Measurements from ENCODE around the gene SIM1. TPM values are rescaled to one million over a fixed set of nuclear protein-coding genes. Genes with fewer than 3 reads are reported as not detected.

The SIM1 gene
- total and polyA plus RNA-seq, 4 donors: not detected

DNA sequence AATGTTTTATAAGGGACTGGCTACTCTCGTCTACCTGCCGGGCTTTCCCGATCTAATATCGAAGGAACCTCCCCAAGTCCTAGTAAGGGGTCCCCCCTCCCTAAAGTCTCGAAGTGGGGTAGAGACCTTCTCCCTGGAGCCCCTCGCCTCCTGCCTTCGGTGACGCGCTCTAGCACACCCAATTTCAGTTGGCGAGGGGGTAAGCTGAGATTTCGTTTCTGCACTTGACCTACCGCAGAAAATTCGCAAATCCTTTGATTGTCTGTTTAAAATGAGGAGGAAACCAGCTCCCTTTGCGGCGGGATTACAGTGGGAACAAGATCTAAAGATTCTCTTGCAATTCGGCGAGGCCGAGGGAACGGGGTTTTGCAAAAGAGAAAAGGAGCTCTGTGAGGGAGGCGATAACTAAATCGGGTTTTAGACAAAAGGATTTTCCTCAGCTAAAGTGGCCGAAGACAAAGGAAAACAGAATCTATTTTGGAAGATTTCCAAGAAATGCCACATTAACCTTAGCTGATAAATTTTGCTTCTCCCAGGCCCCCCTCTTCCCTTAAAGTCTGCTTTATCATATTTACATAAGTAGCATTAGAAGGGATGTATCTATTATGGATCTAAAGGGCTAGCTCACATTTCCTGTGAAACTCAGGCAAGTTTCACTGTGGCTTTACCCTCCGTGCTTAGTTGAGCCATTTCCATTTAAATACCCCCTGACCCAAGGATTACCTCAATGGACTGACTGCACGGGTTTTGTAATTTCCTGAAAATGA is 8.4 kb downstream of the SIM1 start:
- ATAC-seq (ENCODE audit: insufficient read depth, low FRiP score) (no peak), DNase-seq (peak in 2 of 3 donors; percentile 37 to 49)
- 6 to 11% methylated on average over 24 of the region's 24 CpGs for WGBS, 2 donors
- Histone ChIP-seq H3K27me3 (ENCODE audit: control insufficient read depth in 3 of 3, insufficient read depth in 3 of 3, low read length in 2 of 3) (peaks cover 8 to 100% (median 98%) of the 10 kb centered on the region in 3 donors), H3K36me3 (ENCODE audit: control insufficient read depth in 4 of 4, insufficient read depth in 4 of 4, low read length in 4 of 4) (no peaks in the 10 kb centered on the region), H3K9ac (ENCODE audit: insufficient read depth in 1 of 2, low read length in 2 of 2) (no peak overlapping the region), H3K9me3 (ENCODE audit: control insufficient read depth in 4 of 4, insufficient read depth in 3 of 4, low read length in 3 of 4) (peaks cover 0 to 33% (median 0%) of the 10 kb centered on the region in 4 donors), H3K4me3 (no peak overlapping the region), H3K27ac (ENCODE audit: low read depth in 1 of 2, low read length in 1 of 2) (no peak overlapping the region), H3K4me1 (ENCODE audit: control insufficient read depth in 5 of 5, insufficient read depth in 5 of 5, low read length in 5 of 5) (peaks cover 0 to 5% (median 3%) of the 10 kb centered on the region in 5 donors)
- TF ChIP-seq, protein P1, sequence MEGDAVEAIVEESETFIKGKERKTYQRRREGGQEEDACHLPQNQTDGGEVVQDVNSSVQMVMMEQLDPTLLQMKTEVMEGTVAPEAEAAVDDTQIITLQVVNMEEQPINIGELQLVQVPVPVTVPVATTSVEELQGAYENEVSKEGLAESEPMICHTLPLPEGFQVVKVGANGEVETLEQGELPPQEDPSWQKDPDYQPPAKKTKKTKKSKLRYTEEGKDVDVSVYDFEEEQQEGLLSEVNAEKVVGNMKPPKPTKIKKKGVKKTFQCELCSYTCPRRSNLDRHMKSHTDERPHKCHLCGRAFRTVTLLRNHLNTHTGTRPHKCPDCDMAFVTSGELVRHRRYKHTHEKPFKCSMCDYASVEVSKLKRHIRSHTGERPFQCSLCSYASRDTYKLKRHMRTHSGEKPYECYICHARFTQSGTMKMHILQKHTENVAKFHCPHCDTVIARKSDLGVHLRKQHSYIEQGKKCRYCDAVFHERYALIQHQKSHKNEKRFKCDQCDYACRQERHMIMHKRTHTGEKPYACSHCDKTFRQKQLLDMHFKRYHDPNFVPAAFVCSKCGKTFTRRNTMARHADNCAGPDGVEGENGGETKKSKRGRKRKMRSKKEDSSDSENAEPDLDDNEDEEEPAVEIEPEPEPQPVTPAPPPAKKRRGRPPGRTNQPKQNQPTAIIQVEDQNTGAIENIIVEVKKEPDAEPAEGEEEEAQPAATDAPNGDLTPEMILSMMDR (IDR thresholded peaks at IDR 0.05; ENCODE audit: control extremely low read depth, extremely low read depth): no peak

- no peak for ATAC-seq (ENCODE audit: insufficient read depth, low FRiP score)
- DNase-seq: peak in 1 of 3 donors; percentile 25
- H3K27me3 ChIP-seq (ENCODE audit: control insufficient read depth in 3 of 3, insufficient read depth in 3 of 3, low read length in 2 of 3): peaks cover 8 to 98% (median 95%) of the 10 kb centered on the region in 3 donors
- H3K9me3 ChIP-seq (ENCODE audit: control insufficient read depth in 4 of 4, insufficient read depth in 3 of 4, low read length in 3 of 4): peaks cover 0 to 32% (median 0%) of the 10 kb centered on the region in 4 donors
- TF ChIP-seq, protein P1 (IDR thresholded peaks at IDR 0.05; ENCODE audit: control extremely low read depth, extremely low read depth): no peak
- H3K4me3 ChIP-seq: no peak overlapping the region
- no peak overlapping the region for H3K9ac ChIP-seq (ENCODE audit: insufficient read depth in 1 of 2, low read length in 2 of 2)
- H3K27ac ChIP-seq (ENCODE audit: low read depth in 1 of 2, low read length in 1 of 2): no peak overlapping the region
- no peaks in the 10 kb centered on the region for H3K36me3 ChIP-seq (ENCODE audit: control insufficient read depth in 4 of 4, insufficient read depth in 4 of 4, low read length in 4 of 4)
- peaks cover 0 to 4% (median 3%) of the 10 kb centered on the region in 5 donors for H3K4me1 ChIP-seq (ENCODE audit: control insufficient read depth in 5 of 5, insufficient read depth in 5 of 5, low read length in 5 of 5)
- WGBS, 2 donors: 10% methylated on average over 54 of the region's 54 CpGs
Measured at GRCh38 chr6:100455230-100456124, 9.2 kb downstream of the SIM1 start.

- TF ChIP-seq, protein P1 (IDR thresholded peaks at IDR 0.05; ENCODE audit: control extremely low read depth, extremely low read depth): no peak
- DNase-seq: peak in 1 of 3 donors; percentile 38
- no peak overlapping the region for H3K27ac ChIP-seq (ENCODE audit: low read depth in 1 of 2, low read length in 1 of 2)
- H3K36me3 ChIP-seq (ENCODE audit: control insufficient read depth in 4 of 4, insufficient read depth in 4 of 4, low read length in 4 of 4): no peaks in the 10 kb centered on the region
- 11 to 16% methylated on average over 14 of the region's 14 CpGs for WGBS, 2 donors
- no peak overlapping the region for H3K4me3 ChIP-seq
- no peak overlapping the region for H3K9ac ChIP-seq (ENCODE audit: insufficient read depth in 1 of 2, low read length in 2 of 2)
- H3K9me3 ChIP-seq (ENCODE audit: control insufficient read depth in 4 of 4, insufficient read depth in 3 of 4, low read length in 3 of 4): peaks cover 0 to 34% (median 0%) of the 10 kb centered on the region in 4 donors
- H3K4me1 ChIP-seq (ENCODE audit: control insufficient read depth in 5 of 5, insufficient read depth in 5 of 5, low read length in 5 of 5): peaks cover 0 to 4% (median 3%) of the 10 kb centered on the region in 5 donors
- peaks cover 8 to 98% (median 95%) of the 10 kb centered on the region in 3 donors for H3K27me3 ChIP-seq (ENCODE audit: control insufficient read depth in 3 of 3, insufficient read depth in 3 of 3, low read length in 2 of 3)
- ATAC-seq (ENCODE audit: insufficient read depth, low FRiP score): no peak
Measured at GRCh38 chr6:100454551-100455229, 10.0 kb downstream of the SIM1 start.
